Fibroblast of pulmonary artery (primary cell): ENCODE data around the gene HTT.

ENCODE experiments used
- DNase-seq: peaks from one replicate; pipeline ENCODE4 v3.0.0-alpha.2; 2010; ENCODE audit warnings: low read depth
- H3K4me3 ChIP-seq: replicated peaks from 2 replicates; pipeline ENCODE4 v1.5.1; 2011; ENCODE audit warnings: low read depth, mild to moderate bottlenecking, control low read depth, low read length, moderate library complexity
- TF ChIP-seq, protein P1 (sequence below): IDR thresholded peaks from 2 replicates; pipeline ENCODE4 v1.5.1; 2011; ENCODE audit warnings: mild to moderate bottlenecking, control low read depth, low read length, inconsistent platforms; ENCODE audit errors: missing control alignments

The HTT gene

DNA sequence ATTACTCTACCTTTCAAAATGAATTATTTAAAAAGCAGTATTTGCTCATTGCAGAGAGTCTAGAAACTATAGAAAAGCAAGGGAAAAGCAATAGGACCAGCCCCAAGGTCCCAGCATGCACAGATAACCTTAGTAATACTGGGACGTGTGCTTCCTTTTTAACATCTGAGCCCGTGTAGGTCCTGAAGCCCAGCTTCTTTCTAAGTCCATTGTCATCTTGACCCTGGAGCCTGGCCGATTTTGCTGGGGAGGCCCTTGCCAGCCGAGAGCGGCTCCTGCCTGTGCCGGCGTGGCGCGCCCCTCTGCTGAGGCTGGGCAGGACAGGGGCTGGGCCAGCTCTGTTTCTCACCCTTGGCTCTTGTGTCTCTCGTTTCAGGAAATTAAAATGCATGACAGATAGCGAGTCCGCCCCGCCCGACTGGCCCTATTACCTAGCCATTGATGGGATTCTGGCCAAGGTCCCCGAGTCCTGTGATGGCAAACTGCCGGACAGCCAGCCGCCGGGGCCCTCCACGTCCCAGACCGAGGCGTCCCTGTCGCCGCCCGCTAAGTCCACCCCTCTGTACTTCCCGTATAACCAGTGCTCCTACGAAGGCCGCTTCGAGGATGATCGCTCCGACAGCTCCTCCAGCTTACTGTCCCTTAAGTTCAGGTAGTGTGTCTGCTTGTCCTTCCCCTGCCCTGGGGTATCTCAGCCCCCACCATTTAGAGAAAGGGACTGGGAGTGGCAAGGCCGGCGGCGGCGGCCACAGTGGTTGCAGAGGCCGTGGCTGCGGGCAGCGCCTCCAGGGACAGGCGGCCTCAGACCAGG is 178.6 kb downstream of the HTT start:
- no peak overlapping the region for H3K4me3 ChIP-seq
- TF ChIP-seq, protein P1, sequence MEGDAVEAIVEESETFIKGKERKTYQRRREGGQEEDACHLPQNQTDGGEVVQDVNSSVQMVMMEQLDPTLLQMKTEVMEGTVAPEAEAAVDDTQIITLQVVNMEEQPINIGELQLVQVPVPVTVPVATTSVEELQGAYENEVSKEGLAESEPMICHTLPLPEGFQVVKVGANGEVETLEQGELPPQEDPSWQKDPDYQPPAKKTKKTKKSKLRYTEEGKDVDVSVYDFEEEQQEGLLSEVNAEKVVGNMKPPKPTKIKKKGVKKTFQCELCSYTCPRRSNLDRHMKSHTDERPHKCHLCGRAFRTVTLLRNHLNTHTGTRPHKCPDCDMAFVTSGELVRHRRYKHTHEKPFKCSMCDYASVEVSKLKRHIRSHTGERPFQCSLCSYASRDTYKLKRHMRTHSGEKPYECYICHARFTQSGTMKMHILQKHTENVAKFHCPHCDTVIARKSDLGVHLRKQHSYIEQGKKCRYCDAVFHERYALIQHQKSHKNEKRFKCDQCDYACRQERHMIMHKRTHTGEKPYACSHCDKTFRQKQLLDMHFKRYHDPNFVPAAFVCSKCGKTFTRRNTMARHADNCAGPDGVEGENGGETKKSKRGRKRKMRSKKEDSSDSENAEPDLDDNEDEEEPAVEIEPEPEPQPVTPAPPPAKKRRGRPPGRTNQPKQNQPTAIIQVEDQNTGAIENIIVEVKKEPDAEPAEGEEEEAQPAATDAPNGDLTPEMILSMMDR: no peak
- no peak for DNase-seq

DNA sequence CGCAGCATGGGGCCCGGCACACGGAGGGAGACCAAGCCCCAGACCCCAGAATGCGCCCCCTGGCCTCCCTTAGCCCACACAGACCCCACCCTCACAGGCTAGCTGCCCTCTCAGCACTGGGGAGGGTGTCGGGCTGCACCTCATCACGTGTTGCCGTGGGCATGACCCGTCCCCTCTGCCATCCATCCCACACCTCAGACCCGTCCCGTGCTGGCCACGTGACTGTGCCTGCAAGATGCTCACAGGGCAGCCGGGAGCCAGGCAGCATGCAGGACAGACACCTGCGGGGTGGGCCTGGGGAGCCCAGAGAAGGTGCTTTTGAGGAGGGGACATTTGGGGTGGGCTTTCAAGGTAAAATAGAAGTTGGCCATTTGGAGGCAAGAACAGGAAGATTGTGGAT is 179.3 kb downstream of the HTT start:
- H3K4me3 ChIP-seq: no peak overlapping the region
- TF ChIP-seq, protein P1: no peak
- no peak for DNase-seq

DNA sequence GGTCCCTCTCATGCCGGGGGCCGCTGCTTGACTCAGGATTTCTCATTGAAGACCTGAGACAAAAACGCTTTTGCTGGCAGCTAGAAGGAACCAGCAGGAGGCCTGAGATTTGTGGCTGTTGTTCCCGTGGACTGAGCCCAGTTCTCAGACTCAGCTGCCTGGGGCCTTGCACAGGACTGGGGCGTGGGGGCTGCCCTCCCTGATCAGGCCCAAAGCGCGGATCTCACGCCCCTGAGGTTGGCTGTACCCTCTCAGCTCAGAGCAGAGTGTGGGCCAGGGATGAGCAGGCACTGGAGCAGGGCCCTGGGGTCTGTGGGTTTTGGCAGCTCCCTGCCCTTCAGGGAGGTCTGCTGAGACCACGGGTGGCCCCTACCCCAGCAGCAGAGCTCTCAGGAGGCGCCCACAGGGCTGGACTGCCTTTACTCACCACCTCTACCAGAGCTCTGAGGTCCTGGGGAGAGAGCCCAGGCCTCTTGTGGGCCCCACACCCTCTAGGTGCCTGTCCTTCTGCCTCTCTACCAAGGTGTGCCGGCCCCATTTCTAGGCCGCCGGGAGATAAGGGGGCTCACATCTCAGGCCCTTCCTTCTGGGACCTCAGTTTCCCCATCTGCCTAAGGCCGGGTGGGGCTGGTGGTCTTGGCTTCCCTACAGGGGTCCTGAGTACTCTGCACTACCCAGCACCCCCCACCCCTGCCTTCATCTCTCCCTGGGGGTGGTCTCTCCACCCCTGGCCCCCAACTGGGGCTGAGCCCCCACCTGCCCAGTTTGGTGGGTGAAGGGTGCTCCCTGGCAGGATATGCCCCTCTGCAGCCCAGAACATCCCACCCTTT is 180.0 kb downstream of the HTT start:
- TF ChIP-seq, protein P1: no peak
- no peak overlapping the region for H3K4me3 ChIP-seq
- DNase-seq: no peak

DNA sequence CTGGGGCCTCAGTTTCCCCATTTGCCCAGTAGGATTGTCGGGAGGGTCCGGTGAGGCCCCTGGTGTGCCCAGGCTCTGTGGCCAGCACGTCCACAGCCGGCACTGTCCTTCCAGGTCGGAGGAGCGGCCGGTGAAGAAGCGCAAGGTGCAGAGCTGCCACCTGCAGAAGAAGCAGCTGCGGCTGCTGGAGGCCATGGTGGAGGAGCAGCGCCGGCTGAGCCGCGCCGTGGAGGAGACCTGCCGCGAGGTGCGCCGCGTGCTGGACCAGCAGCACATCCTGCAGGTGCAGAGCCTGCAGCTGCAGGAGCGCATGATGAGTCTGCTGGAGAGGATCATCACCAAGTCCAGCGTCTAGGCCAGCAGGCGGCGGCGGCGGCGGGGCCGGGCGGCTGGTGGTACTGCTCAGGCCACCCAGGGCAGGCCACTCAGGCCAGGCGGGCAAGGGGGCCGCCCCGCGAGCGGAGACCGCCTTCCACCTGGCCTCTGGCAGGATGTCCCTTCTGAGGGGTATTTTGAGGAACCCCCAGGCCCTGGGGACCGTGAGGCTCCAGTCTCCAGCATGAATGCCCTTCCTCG is 181.2 kb downstream of the HTT start:
- TF ChIP-seq, protein P1: no peak
- DNase-seq: no peak
- no peak overlapping the region for H3K4me3 ChIP-seq

DNA sequence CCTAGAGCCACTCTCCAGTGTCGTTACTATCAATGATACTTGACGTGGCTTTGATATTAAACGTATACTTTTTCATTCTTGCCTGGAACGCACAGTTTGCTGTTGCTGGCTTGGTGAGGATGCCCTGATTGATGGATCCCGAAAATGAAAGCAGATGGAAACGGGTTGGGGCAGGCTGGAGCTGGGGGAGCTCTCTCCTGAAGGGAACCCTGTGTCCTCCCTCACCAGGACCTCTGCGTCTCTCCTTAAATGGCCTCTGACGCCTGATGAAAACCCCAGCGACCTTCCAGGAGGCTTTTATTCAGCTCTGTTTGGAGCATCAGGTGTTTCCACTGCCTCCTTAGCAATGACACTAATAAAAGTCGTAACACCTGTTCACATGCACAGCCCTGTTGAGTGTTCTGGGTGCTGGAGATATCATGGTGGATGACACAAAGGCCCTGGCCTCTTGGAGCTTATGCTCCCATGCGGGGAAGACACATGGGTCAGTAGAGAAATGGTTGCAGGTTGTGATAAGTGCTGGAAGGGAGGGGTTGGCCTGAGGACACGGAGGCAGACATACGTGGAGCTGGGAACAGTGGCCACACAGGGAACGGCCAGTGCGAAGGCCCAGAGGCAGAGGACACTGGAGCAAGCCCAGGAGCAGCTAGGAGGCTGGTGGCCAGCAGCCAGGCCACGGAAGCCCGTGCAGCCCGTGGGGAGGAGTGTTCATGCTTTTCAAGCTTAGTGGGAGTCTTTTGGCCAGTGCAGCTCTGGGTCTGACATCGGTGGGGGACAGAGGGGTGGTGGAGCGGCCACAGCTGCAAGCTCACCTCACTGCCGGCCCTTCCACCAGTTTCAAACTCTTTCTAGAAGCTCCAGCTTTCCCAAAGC is 182.0 kb downstream of the HTT start:
- no peak overlapping the region for H3K4me3 ChIP-seq
- TF ChIP-seq, protein P1: no peak
- no peak for DNase-seq

DNA sequence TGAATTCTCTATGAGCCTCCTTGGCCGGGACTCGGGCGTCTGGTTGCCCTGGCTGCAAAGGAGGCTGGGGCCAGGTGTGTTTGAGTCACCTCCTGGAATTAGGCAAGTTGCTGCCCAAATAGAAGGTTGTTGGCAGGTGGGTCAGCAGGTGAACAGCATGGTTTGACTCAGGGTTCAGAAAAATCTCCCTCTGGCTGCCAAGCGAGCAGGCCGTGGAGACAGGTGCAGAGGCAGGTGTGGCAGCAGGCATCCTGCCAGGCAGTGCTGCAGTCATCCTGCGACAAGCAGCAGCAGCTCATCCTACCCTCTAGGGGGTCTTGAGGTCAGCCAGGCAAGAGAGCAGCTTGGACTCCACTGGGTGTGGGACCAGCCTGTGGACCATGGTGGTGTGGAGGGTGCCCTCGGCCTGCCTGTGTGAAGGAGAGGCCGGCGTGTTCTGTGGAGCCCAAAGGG is 182.6 kb downstream of the HTT start:
- TF ChIP-seq, protein P1: no peak
- DNase-seq: no peak
- H3K4me3 ChIP-seq: no peak overlapping the region
